GM23338 (cell line): ENCODE results near the gene RGS6. TPM values are rescaled to one million over a fixed set of nuclear protein-coding genes. Genes with fewer than 3 reads are reported as not detected.

Experiments used
- ATAC-seq: fragments of 200-7000 bp; cut with Tn5 transposase; 3 replicates; pipeline ENCODE4 v1.9.1; 2020
- DNase-seq: peaks from one replicate; pipeline ENCODE4 v3.0.0-alpha.2; 2015; ENCODE audit warnings: low spot score
- H2AFZ ChIP-seq: fragments of 200-600 bp; sonication (generic); 2 replicates; pipeline ENCODE4 v1.8.0; 2016; ENCODE audit warnings: antibody characterized with exemption, mild to moderate bottlenecking, moderate library complexity
- H3F3A ChIP-seq: fragments of 200-600 bp; sonication (generic); replicated peaks from 2 replicates; pipeline ENCODE4 v1.8.0; 2017; ENCODE audit warnings: antibody characterized with exemption, mixed run types, low read depth
- H3K27ac ChIP-seq: fragments of 200-600 bp; sonication (generic); 2 replicates; pipeline ENCODE4 v1.6.1; 2016; ENCODE audit warnings: low read depth
- H3K27me3 ChIP-seq: fragments of 200-600 bp; sonication (generic); 2 replicates; pipeline ENCODE4 v1.8.0; 2016; ENCODE audit warnings: mild to moderate bottlenecking, mixed run types, moderate library complexity; ENCODE audit not compliant: insufficient read depth
- H3K36me3 ChIP-seq: fragments of 200-600 bp; sonication (generic); 2 replicates; pipeline ENCODE4 v1.8.0; 2016; ENCODE audit warnings: mild to moderate bottlenecking; ENCODE audit not compliant: insufficient read depth
- H3K4me1 ChIP-seq: fragments of 200-600 bp; sonication (generic); 2 replicates; pipeline ENCODE4 v1.8.0; 2016; ENCODE audit warnings: mild to moderate bottlenecking, moderate library complexity; ENCODE audit not compliant: insufficient read depth
- H3K4me2 ChIP-seq: fragments of 200-600 bp; sonication (generic); 2 replicates; pipeline ENCODE4 v1.7.1; 2017; ENCODE audit warnings: mixed run types
- H3K4me3 ChIP-seq: fragments of 200-600 bp; sonication (generic); 2 replicates; pipeline ENCODE4 v1.6.1; 2016; ENCODE audit warnings: mixed run types
- H3K79me2 ChIP-seq: fragments of 200-600 bp; sonication (generic); replicated peaks from 2 replicates; pipeline ENCODE4 v1.8.0; 2017; ENCODE audit warnings: mild to moderate bottlenecking; ENCODE audit not compliant: insufficient read depth
- H3K9me2 ChIP-seq: fragments of 200-600 bp; sonication (generic); 2 replicates; pipeline ENCODE4 v1.8.0; 2017; ENCODE audit not compliant: insufficient read depth
- H4K20me1 ChIP-seq: fragments of 200-600 bp; sonication (generic); replicated peaks from 2 replicates; pipeline ENCODE4 v1.8.0; 2017; ENCODE audit warnings: mild to moderate bottlenecking; ENCODE audit not compliant: insufficient read depth
- H3K27ac Mint-ChIP-seq: 2 replicates; pipeline ENCODE4 v1.8.0; 2020; ENCODE audit warnings: inconsistent platforms, mild to moderate bottlenecking, moderate library complexity, mixed read lengths
- H3K27me3 Mint-ChIP-seq: 3 replicates; pipeline ENCODE4 v1.8.0; 2022; ENCODE audit warnings: low read depth, mild to moderate bottlenecking, moderate library complexity, mixed read lengths, inconsistent platforms; ENCODE audit not compliant: insufficient read depth, poor library complexity
- H3K36me3 Mint-ChIP-seq: 3 replicates; pipeline ENCODE4 v1.8.0; 2021; ENCODE audit warnings: low read depth, mild to moderate bottlenecking, inconsistent platforms, moderate library complexity, mixed read lengths
- H3K4me1 Mint-ChIP-seq: 3 replicates; pipeline ENCODE4 v1.8.0; 2020; ENCODE audit warnings: mild to moderate bottlenecking, inconsistent platforms, mixed read lengths
- H3K4me3 Mint-ChIP-seq: 3 replicates; pipeline ENCODE4 v1.8.0; 2021; ENCODE audit warnings: moderate library complexity, mild to moderate bottlenecking, inconsistent platforms, mixed read lengths
- H3K9me3 Mint-ChIP-seq: 3 replicates; pipeline ENCODE4 v1.8.0; 2020; ENCODE audit warnings: moderate library complexity, mild to moderate bottlenecking, inconsistent platforms, mixed read lengths
- NANOG ChIP-seq: IDR thresholded peaks from 2 replicates; pipeline ENCODE4 v1.6.1; 2016; ENCODE audit warnings: antibody characterized with exemption, borderline replicate concordance
- ZNF114 ChIP-seq: fragments of 250-450 bp; sonication (Bioruptor Pico); IDR thresholded peaks from 2 replicates; pipeline ENCODE4 v1.5.0; 2020; ENCODE audit warnings: mild to moderate bottlenecking, moderate library complexity
- polyA plus RNA-seq: library from polyadenylated mRNA; unstranded; fragments of >200 nt; fragmentation: Nextera tagmentation; extraction: Ambion mirVana; gene quantifications from 2 replicates; pipeline ENCODE4 v1.2.1, GENCODE V29; 2016
- total RNA-seq: library from RNA; depleted of rRNA; stranded (reverse); fragments of >200 nt; shearing (Covaris generic); gene quantifications from 2 replicates; pipeline ENCODE4 v1.2.3, GENCODE V29; 2014
- TF ChIP-seq, protein P1 (sequence below): fragments of 250-450 bp; sonication (Bioruptor Pico); IDR thresholded peaks from 2 replicates; pipeline ENCODE4 v1.5.0; 2020; ENCODE audit warnings: mild to moderate bottlenecking, moderate library complexity
- TF ChIP-seq, protein P2 (sequence below): IDR thresholded peaks from one replicate; pipeline ENCODE4 v1.6.1; 2018; ENCODE audit warnings: antibody characterized with exemption; ENCODE audit not compliant: unreplicated experiment

Gene RGS6
- total and polyA plus RNA-seq, 2 experiments from 2014 or later, result 0.66 to 0.83 TPM

DNA sequence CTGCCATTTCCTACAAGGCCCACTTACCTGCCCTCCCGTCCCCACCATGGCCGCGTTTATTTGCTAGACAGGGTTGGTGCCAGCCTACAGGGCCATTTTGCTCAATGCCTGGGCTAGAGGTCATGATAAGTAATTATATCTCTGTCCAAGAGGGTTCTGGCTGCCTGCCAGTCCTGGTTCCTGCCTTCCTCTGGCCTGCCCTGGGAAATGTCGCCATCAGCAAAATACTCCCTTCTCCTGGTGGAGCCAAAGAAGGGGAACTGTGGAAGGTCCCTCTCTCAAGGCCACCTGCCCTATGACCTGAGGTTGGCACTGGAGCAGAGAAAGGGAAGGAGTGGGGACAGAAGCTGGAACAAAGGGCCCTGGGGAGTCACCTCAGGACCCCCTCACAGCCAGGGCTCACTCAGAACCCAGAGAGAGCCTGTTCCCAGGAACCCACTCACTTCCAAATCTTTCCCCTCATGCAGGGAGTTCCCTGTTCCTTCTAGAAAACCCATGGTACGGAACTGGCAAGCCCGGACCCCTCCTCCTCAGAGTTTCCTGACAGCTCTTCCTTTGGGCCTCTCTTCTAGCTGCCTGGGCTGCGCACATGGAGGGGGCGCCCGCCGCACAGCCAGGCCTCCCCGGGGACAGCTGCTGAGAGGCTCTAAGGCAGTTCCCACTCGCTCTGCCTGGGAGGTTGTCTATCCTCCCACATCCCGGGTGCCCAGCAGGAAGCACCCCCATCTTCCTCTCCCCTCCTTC, 681.2 kb downstream of the RGS6 start:
- Mint-ChIP-seq H3K27ac (no peak overlapping the region), H3K4me1 (peaks cover 15% of the 10 kb centered on the region), H3K36me3 (no peaks in the 10 kb centered on the region), H3K27me3 (peaks cover 8% of the 10 kb centered on the region), H3K4me3 (no peak overlapping the region), H3K9me3 (no peaks in the 10 kb centered on the region)
- no peaks in the 10 kb centered on the region for H3K9me2 ChIP-seq
- H3K4me3 ChIP-seq, result no peak overlapping the region
- H3K79me2 ChIP-seq, result no peaks in the 10 kb centered on the region
- no peak for TF ChIP-seq NANOG
- TF ChIP-seq ZNF114 (CRISPR knock-in tag), result no peak
- TF ChIP-seq, protein P1, sequence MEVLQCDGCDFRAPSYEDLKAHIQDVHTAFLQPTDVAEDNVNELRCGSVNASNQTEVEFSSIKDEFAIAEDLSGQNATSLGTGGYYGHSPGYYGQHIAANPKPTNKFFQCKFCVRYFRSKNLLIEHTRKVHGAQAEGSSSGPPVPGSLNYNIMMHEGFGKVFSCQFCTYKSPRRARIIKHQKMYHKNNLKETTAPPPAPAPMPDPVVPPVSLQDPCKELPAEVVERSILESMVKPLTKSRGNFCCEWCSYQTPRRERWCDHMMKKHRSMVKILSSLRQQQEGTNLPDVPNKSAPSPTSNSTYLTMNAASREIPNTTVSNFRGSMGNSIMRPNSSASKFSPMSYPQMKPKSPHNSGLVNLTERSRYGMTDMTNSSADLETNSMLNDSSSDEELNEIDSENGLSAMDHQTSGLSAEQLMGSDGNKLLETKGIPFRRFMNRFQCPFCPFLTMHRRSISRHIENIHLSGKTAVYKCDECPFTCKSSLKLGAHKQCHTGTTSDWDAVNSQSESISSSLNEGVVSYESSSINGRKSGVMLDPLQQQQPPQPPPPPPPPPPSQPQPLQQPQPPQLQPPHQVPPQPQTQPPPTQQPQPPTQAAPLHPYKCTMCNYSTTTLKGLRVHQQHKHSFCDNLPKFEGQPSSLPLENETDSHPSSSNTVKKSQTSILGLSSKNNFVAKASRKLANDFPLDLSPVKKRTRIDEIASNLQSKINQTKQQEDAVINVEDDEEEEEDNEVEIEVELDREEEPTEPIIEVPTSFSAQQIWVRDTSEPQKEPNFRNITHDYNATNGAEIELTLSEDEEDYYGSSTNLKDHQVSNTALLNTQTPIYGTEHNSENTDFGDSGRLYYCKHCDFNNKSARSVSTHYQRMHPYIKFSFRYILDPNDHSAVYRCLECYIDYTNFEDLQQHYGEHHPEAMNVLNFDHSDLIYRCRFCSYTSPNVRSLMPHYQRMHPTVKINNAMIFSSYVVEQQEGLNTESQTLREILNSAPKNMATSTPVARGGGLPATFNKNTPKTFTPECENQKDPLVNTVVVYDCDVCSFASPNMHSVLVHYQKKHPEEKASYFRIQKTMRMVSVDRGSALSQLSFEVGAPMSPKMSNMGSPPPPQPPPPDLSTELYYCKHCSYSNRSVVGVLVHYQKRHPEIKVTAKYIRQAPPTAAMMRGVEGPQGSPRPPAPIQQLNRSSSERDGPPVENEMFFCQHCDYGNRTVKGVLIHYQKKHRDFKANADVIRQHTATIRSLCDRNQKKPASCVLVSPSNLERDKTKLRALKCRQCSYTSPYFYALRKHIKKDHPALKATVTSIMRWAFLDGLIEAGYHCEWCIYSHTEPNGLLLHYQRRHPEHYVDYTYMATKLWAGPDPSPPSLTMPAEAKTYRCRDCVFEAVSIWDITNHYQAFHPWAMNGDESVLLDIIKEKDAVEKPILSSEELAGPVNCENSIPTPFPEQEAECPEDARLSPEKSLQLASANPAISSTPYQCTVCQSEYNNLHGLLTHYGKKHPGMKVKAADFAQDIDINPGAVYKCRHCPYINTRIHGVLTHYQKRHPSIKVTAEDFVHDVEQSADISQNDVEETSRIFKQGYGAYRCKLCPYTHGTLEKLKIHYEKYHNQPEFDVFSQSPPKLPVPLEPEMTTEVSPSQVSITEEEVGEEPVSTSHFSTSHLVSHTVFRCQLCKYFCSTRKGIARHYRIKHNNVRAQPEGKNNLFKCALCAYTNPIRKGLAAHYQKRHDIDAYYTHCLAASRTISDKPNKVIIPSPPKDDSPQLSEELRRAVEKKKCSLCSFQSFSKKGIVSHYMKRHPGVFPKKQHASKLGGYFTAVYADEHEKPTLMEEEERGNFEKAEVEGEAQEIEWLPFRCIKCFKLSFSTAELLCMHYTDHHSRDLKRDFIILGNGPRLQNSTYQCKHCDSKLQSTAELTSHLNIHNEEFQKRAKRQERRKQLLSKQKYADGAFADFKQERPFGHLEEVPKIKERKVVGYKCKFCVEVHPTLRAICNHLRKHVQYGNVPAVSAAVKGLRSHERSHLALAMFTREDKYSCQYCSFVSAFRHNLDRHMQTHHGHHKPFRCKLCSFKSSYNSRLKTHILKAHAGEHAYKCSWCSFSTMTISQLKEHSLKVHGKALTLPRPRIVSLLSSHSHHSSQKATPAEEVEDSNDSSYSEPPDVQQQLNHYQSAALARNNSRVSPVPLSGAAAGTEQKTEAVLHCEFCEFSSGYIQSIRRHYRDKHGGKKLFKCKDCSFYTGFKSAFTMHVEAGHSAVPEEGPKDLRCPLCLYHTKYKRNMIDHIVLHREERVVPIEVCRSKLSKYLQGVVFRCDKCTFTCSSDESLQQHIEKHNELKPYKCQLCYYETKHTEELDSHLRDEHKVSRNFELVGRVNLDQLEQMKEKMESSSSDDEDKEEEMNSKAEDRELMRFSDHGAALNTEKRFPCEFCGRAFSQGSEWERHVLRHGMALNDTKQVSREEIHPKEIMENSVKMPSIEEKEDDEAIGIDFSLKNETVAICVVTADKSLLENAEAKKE (CRISPR knock-in tag), result no peak
- TF ChIP-seq, protein P2, sequence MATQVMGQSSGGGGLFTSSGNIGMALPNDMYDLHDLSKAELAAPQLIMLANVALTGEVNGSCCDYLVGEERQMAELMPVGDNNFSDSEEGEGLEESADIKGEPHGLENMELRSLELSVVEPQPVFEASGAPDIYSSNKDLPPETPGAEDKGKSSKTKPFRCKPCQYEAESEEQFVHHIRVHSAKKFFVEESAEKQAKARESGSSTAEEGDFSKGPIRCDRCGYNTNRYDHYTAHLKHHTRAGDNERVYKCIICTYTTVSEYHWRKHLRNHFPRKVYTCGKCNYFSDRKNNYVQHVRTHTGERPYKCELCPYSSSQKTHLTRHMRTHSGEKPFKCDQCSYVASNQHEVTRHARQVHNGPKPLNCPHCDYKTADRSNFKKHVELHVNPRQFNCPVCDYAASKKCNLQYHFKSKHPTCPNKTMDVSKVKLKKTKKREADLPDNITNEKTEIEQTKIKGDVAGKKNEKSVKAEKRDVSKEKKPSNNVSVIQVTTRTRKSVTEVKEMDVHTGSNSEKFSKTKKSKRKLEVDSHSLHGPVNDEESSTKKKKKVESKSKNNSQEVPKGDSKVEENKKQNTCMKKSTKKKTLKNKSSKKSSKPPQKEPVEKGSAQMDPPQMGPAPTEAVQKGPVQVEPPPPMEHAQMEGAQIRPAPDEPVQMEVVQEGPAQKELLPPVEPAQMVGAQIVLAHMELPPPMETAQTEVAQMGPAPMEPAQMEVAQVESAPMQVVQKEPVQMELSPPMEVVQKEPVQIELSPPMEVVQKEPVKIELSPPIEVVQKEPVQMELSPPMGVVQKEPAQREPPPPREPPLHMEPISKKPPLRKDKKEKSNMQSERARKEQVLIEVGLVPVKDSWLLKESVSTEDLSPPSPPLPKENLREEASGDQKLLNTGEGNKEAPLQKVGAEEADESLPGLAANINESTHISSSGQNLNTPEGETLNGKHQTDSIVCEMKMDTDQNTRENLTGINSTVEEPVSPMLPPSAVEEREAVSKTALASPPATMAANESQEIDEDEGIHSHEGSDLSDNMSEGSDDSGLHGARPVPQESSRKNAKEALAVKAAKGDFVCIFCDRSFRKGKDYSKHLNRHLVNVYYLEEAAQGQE, result no peak
- no peak overlapping the region for H3K27ac ChIP-seq
- H3K36me3 ChIP-seq, result no peaks in the 10 kb centered on the region
- H3K4me2 ChIP-seq, result no peak overlapping the region
- no peaks in the 10 kb centered on the region; the same call in 1 of the 2 replicates for H3K4me1 ChIP-seq
- no peak overlapping the region for H2AFZ ChIP-seq
- H4K20me1 ChIP-seq, result no peaks in the 10 kb centered on the region
- no peak for DNase-seq
- H3K27me3 ChIP-seq, result no peaks in the 10 kb centered on the region
- H3F3A ChIP-seq, result no peaks in the 10 kb centered on the region
- no peak for ATAC-seq
